ENCODE measurements around the gene PRKCB. TPM values are rescaled to one million over a fixed set of nuclear protein-coding genes. Genes with fewer than 3 reads are reported as not detected.
A peak's percentile ranks its signal among the peaks of the same experiment; 100 is the strongest.

Gene PRKCB
- polyA plus RNA-seq, 3 donors: 57.4 to 87.4 (median 75.5) TPM

DNA sequence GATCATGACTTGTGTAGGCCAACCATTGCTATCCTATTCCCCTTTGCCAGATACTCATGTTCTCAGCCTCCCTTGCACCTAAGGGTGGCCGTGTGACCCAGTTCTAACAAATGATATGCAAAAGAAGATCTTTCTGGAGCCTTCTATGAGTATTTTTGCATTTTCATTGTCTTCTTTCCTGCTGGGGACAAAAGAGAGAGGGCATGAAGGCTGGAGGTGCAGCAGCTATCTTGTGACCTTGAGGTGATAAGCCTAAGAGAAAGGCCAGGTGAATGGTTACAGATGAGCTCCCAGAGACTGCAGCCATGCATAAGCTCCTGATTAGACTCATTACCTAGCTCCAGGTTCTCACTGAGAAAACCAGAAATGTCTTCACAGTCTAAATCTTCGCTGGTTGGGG is 38.8 kb upstream of the PRKCB start:
- TF ChIP-seq CTCF (IDR thresholded peaks at IDR 0.05): no peak
- H3K4me3 ChIP-seq (replicated peaks in 1 of 3; ENCODE audit: low read depth in 2 of 3, low read length in 3 of 3): no peak overlapping the region
- H3K4me1 ChIP-seq (ENCODE audit: control insufficient read depth in 1 of 2, insufficient read depth in 2 of 2, low read length in 2 of 2): no peaks in the 10 kb centered on the region
- H3K27me3 ChIP-seq (ENCODE audit: control insufficient read depth in 2 of 2, insufficient read depth in 2 of 2, low read length in 2 of 2): peaks cover under 1 to 5% of the 10 kb centered on the region in 2 donors
- no CpG with 5 or more reads among the region's 2 CpGs for WGBS (ENCODE audit: insufficient coverage)
- Mint-ChIP-seq H3K27ac (no peak overlapping the region), H3K4me3 (no peak overlapping the region), H3K9me3 (no peaks in the 10 kb centered on the region), H3K27me3 (ENCODE audit: low read depth in 3 of 3) (peaks cover 6 to 20% (median 16%) of the 10 kb centered on the region in 3 donors), H3K36me3 (no peaks in the 10 kb centered on the region), H3K4me1 (peaks cover 1% of the 10 kb centered on the region)
- intact Hi-C loops (cut with micrococcal nuclease): no loop called here
- H3K27ac ChIP-seq (ENCODE audit: low read depth in 1 of 2, low read length in 2 of 2): no peak overlapping the region
- no peak overlapping the region for H3K4me2 ChIP-seq (replicated peaks; ENCODE audit: extremely low read depth, low read length, poor library complexity, severe bottlenecking)
- no peaks in the 10 kb centered on the region for H3K79me2 ChIP-seq (ENCODE audit: insufficient read depth, low read length)
- no peaks in the 10 kb centered on the region for H4K20me1 ChIP-seq (ENCODE audit: insufficient read depth, low read length)
- no peaks in the 10 kb centered on the region for H3K9me3 ChIP-seq (replicated peaks in 1 of 2; ENCODE audit: control insufficient read depth in 1 of 2, insufficient read depth in 1 of 2, low read length in 2 of 2)
- no peak for DNase-seq
- no peak overlapping the region for H3K9ac ChIP-seq (ENCODE audit: insufficient read depth, low read length, poor library complexity, severe bottlenecking)
- H2AFZ ChIP-seq (ENCODE audit: insufficient read depth, low read depth, low read length, poor library complexity, severe bottlenecking): no peak overlapping the region
- no peaks in the 10 kb centered on the region for H3K36me3 ChIP-seq (replicated peaks in 1 of 2; ENCODE audit: control insufficient read depth in 1 of 2, insufficient read depth in 2 of 2, low read length in 2 of 2)

- no peak overlapping the region for H3K4me3 Mint-ChIP-seq
- no peaks in the 10 kb centered on the region for H4K20me1 ChIP-seq (ENCODE audit: insufficient read depth, low read length)
- no peak overlapping the region for H3K27ac Mint-ChIP-seq
- H3K36me3 ChIP-seq (replicated peaks in 1 of 2; ENCODE audit: control insufficient read depth in 1 of 2, insufficient read depth in 2 of 2, low read length in 2 of 2): no peaks in the 10 kb centered on the region
- no peaks in the 10 kb centered on the region for H3K79me2 ChIP-seq (ENCODE audit: insufficient read depth, low read length)
- H3K9ac ChIP-seq (ENCODE audit: insufficient read depth, low read length, poor library complexity, severe bottlenecking): no peak overlapping the region
- H3K27ac ChIP-seq (ENCODE audit: low read depth in 1 of 2, low read length in 2 of 2): no peak overlapping the region
- peak; percentile 63 to 72 (median 66) for DNase-seq
- H3K4me3 ChIP-seq (replicated peaks in 1 of 3; ENCODE audit: low read depth in 2 of 3, low read length in 3 of 3): no peak overlapping the region
- H3K9me3 Mint-ChIP-seq: peaks cover 0 to 3% (median 0%) of the 10 kb centered on the region in 7 donors
- H3K9me3 ChIP-seq (replicated peaks in 1 of 2; ENCODE audit: control insufficient read depth in 1 of 2, insufficient read depth in 1 of 2, low read length in 2 of 2): no peaks in the 10 kb centered on the region
- no peak overlapping the region for H2AFZ ChIP-seq (ENCODE audit: insufficient read depth, low read depth, low read length, poor library complexity, severe bottlenecking)
- intact Hi-C loops (cut with micrococcal nuclease): loop anchor here (2.0 to 10.0 kb wide), 4 partner anchors 53 to 703 kb away; no protein-coding TSS in a partner anchor
- peaks cover 18% of the 10 kb centered on the region for H3K4me1 Mint-ChIP-seq
- H3K4me1 ChIP-seq (ENCODE audit: control insufficient read depth in 1 of 2, insufficient read depth in 2 of 2, low read length in 2 of 2): peaks cover 2 to 9% of the 10 kb centered on the region in 2 donors
- H3K27me3 ChIP-seq (ENCODE audit: control insufficient read depth in 2 of 2, insufficient read depth in 2 of 2, low read length in 2 of 2): no peaks in the 10 kb centered on the region
- H3K27me3 Mint-ChIP-seq (ENCODE audit: low read depth in 3 of 3): peaks cover 2 to 7% (median 4%) of the 10 kb centered on the region in 3 donors
- H3K4me2 ChIP-seq (replicated peaks; ENCODE audit: extremely low read depth, low read length, poor library complexity, severe bottlenecking): no peak overlapping the region
- 5% methylated on average over 2 of the region's 5 CpGs for WGBS (ENCODE audit: insufficient coverage)
- TF ChIP-seq CTCF (IDR thresholded peaks at IDR 0.05): peak; percentile 70
- H3K36me3 Mint-ChIP-seq: no peaks in the 10 kb centered on the region
Measured at GRCh38 chr16:23801378-23801777, 34.4 kb upstream of the PRKCB start.

Data from CD14-positive monocyte (primary cell).